Measurements from ENCODE around the gene CDAN1.

CDAN1 gene

DNA sequence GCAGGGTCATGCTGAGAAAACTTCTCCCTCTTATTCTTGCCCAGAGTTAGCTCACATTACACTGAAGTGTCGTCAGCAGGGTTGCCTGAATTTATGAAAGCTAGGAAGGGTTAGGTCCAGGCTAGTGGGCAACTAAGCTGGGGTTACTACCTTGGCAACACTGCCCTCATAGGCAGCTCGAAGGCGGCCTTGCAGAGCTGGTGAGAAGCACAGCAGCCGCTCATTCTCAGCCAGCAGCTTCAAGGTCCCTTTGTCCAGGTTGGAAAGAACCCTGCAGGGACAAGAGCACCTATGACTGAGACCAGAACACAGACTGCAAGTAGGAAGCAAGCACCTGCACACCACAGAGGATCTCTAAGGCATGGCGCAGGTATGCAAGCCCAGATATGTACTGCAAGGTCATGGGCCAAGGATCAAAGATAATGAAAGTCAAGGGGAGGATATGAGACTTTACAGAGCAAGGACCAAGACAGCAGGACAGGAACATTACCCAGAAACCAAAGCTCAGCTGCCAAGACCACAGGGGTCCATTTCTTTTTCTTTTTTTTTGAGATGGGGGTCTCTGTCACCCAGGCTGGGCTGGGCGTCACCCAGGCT, 2.8 kb downstream of the CDAN1 start:
- DNase-seq: no peak

DNA sequence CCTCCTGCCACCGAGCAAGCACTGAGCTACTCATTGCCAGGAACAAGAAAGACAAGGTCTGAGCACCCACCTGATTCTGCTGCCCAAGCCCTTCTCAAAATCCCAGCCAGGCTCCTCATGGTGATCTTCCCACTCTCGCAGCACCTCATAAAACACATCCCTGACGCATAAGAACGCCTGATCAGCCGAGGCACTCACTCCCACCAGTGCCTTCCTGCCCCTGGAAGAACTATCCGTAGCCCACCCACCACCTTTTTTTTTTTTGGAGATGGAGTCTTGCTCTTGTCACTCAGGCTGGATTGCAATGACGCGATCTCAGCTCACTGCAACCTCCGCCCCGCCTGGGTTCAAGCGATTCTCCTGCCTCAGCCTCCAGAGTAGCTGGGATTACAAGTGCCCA, 3.9 kb downstream of the CDAN1 start:
- no peak for DNase-seq

DNA sequence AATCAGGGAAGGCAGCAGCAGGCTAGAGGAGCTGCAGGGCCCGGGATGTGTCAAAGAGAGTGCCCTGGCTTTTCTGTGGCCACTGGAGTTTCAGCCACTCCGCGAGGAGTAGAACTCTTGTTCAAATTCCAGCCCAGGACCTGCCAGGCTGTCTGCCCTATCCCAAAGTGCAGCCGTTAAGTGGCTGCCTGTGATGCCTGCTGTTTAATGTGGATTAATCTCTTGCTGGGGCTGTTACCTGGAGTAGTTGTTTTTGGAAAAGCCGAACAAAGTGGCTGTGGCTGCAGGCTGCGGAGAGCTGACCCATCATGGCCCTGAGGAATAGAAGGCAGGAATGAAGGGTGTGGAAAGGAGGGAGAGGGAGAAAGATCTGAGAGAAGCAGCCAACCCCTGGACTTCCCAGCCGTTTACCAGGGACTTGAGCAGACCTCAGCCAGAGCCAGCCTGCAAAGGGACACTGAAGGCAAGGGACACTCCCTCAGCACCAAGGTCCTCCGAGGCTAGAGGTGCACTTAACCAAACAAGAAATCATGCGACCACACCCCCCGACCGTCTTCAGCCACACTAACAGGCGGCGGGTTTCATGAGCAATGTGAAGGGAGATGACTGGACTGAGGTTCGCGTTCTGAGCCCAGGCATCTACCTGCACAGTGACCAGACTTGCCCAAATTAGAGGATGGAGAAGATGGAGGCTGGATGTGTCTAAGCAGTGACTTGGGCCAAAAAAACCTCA, 4.7 kb downstream of the CDAN1 start:
- DNase-seq: no peak

DNA sequence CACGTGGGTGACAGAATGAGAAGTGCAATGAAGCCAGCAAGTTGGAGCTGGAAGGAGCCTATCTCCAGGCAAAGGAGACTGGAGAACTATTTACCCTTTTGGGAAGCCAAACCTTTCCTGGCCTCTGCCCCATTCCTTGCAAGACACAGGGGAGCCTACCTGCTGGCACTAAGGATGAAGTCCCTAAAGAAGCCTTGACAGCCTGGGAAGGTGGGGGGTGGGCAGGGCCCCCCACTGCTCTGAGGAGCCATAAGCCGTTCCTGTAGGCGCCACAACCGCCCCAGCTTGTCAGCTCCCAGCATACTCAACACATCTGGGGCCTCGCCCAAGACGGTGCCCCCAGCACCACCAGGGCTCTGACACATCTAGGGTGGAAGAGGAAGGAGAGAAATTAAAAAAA, 5.5 kb downstream of the CDAN1 start:
- DNase-seq: no peak

DNA sequence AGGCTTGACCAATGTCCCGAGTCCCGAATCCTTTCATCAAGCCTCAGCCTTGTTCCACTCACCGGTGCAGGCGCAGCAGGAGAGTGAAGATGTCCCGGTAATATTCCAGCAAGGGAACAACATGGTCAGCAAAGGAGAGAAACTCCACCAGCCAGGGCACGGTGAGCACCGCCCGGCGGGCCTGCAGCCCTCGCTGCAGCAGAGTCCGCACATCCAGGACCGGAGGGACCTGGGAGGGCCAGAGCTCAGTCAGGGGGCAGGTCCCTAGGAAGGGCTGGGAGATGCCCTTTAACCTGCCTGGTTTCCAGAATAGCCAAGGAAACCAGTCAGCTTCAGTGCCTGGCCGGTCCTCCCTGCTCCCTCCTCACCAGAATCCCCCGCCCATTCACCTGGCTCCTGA, 6.4 kb downstream of the CDAN1 start:
- DNase-seq: no peak

DNA sequence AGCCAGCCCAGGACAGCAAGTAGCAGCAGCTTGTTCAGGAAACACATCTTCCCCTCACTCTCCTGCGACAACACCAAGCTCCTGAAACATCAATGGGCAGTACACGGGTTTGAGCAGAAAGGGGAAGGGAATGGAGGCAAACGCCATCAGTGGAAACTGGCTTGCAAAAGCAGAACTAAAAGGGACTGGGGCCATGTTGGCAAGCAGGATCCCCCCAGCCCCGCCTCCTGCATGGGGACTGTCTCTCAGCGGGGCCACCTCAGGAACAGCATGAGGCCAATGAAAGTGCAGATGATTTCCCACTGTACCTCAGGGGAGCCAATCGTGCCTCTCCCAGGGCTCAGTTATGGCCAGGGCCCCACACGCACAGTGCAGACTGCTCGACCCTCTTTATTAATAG, 6.8 kb downstream of the CDAN1 start:
- no peak for DNase-seq

DNA sequence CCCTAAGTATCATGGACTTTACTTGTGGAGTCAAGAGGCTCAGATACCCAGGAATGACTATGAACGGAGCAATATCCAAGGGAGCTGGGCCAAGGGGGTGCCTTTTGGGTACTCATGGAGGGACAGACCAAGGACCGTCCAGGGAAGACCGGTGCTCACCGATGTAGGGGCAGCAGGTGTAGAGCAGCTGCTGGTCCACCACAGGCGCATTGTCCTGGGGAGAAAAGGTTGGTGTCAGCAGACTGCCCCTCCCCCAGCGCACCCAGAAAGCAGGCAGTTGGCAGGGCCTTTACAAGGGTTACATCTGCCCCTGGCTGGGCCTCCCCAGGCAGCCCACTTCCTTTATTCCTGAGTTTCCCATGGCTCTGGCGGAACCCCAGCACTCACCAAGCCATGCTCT, 7.5 kb downstream of the CDAN1 start:
- no peak for DNase-seq

DNA sequence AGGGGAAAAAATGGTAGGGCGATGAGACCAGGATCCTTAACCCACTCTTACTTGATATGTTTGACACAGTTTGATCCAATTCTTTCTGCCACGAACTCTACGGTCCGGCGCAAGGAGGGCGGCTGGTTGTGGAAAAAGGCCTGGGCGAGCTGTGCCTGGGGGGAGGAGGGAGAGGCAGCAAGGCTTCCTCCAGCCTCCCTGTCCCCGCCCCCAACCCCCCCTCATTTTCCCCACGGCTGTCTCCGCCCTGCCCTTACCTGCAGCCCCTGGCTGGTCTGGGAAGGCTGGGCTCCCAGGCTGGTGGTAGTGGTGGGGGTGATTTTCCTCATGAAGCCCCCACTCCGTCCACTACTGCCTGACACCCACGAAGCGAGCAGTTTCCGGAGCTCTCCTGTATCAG, 8.0 kb downstream of the CDAN1 start:
- DNase-seq: no peak

DNA sequence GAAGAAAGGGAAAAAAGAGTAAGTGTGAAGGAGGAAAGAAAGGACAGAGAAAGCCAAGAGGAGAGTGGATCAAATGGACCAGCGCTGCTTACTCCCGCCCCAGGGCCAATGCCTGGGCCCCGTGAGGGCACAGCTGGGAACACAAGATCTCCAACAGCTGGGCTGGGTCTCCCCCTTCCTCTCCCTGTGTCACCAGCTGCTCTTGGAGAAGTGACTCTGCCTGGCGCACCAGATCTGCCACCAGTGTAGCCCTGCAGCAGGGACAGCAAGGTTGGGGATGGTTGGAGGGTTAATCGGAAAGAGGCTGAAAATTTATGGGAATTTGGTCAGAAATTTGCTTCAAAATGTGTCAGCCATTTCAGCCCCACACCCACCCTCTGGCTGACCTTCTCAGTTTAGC, 8.4 kb downstream of the CDAN1 start:
- DNase-seq: no peak

DNA sequence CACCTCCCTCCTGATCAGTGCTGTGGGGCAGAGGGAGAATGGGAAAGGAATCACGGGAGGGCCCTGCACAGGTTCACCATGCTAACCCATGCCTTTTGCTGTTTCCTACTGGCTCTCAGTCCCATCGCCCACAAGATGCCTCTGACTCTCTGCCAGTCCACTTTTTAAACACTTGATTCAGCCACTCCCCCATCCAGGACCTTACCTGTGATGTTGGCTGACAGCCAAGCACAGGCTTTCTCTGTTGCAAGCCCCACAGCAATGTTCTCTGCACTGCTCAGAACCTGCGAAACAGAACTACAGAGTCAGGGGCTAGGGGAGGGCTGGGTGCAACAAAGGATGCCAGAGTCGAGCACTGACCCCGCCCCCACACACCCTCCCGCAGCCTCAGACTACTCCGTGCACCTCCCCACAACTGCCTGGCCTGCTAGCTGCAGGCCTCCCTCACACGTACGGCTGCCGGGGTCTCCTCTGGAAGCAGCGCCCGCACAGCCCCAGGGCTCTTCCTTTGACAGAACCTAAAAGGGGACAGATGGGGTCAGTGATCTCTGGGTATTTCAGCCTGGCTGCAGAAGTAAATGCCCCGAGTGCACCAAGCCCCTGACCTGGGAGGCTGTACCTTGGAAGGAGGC, 9.1 kb downstream of the CDAN1 start:
- no peak for DNase-seq

DNA sequence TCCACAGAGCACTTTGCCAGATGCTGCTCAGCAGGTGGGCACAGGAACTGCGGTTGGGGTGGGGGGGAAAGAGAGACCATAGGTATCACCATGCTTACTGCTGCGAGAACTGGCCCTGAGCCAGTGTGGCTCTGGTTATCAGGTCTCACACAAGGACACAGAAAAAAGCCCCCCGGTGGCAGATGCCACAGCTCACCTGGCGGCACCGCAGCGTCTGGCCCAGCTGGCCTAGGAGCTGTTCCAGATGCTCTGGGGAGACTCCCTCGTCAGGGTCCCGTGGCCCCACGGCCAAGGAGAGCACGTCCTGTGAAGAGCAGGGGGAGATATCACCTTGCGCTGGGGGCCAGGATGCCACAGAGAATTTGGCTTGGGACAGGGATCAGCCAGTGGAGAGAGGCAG, 10.8 kb downstream of the CDAN1 start:
- no peak for DNase-seq

DNA sequence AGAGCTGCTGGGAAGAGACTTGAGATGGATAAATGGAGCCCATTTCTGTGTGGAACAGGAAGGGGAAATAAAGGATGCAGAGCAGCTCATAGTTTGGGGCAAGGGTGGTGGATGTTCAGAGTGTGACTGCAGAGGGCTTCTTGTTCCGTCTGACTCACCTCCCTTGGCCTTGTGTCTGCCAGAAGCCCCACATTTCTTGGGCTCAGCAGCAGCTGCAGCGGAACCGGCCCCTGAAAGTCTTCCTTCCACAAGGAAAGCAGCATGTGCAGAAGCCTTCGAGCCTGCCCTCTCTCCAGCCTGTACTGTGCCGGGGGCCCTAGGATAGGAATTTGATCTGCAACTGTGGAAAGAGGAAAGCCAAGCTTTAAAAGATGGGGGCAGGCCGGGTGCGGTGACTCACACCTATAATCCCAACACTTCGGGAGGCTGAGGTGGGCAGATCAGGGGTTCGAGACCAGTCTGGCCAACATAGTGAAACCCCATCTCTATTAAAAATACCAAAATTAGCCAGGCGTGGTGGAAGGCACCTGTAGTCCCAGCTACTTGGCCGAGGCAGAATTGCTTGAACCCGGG, 11.5 kb downstream of the CDAN1 start:
- no peak for DNase-seq

DNA sequence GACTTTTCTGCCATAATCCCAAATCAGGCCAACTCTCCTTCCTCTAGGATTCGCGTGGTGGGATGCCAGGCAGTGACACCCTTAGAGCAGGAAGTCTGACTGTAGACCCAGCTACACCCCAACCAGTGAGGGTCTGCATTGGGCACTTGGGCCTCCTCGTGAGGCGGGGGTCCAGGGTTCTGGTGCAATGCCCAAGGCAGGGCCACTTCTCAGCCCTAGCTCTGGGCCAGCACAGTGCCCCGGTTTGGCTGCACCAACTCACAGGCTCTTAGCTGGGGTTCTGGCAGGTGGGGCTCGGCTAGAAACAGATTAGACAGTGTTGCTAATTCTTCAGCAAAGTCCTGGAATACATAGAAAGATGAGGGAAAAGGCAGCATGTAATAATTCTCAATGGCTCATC, 12.7 kb downstream of the CDAN1 start:
- no peak for DNase-seq

DNA sequence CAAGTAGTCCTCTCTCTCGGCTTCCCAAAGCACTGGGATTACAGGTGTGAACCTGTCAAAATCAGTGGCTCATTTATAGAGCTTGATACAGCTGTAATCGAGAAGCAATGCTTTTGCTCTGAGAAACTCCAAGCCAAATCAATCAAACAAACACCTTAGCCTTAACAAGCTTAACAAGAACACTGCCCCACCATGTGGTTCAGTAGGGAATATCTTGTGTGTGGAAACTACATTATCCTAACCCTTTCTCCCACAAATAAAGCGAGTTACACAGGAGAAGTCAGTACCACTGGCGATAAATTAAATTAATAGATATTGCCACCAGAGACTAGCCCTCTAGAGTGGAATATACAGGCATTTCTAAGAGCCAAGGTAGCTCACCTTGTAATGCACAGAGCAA, 13.9 kb downstream of the CDAN1 start:
- DNase-seq: no peak

DNA sequence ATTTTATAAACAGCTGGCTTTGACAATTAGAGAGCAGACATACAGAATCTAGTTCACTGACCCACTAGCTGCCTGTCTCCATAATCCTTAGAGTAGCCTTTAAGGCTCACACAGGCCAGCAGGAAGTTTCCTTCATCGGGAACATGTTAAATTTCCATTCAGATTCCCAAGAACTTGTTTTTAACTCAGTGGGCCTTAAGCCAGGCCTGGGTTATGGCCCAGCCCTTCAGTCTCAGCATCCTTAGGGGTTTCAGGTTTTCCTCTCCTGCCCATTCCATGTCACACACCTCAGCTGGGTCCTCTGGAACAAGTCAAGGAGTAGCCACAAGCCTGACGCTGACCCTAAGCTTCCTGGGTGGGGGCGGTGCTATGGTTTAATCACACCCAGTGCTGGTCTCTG, 15.0 kb downstream of the CDAN1 start:
- DNase-seq: no peak

DNA sequence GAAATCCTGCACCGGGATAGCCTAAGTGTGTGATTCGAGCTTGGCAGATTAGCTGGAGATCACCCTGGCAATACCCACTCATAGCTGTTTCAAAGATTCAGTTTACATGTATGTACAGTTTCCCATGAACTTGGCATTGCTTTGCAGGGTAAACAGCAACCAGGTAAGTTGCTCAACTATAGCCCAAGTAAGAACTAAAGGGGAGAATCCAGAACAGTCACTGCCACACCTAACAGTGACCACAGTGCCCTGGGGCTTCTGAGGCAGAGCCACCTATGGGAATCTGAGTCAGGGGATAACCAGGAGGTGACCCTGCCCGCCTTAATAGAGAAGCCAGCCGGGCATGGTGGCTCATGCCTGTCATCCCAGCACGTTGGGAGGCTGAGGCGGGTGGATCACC, 15.9 kb downstream of the CDAN1 start:
- DNase-seq: no peak

DNA sequence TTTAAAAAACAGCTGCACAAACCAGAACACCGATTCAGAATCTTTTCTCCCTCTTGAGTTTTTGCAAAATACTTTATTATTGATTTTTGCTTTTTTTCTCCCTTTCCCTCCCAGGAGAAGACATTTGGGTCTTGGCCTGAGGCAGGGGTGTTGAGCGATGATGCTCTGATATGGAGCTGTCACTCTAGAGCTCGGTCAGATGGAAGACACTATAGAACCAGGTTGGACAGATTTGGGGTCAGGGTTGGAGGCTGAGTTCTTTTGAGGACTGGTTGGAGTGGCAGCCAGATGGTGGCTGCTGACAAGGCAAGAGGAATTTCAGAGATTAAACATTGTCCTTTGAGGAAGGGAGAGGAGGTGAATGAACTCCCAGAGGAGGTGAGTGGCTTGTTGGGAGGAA, 16.9 kb downstream of the CDAN1 start:
- no peak for DNase-seq

DNA sequence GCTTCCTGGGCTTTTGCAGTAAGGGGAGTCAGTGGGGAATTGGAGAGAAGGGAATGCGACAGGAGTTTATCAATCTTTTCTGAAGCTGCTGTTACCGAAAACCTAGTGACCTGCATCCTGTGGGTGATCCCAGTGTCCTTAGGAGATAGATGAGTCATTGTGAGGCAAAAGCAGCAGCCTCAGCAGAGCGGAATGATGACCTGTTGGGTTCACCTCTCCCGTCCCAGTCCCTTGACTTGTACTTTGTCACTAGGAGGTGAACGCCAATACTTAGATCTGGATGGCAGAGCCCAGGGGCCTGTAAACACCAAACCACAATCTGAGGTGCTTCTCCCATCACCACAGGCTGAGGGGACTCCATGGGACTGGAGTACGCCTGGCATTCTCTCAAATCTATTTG, 17.9 kb downstream of the CDAN1 start:
- no peak for DNase-seq

DNA sequence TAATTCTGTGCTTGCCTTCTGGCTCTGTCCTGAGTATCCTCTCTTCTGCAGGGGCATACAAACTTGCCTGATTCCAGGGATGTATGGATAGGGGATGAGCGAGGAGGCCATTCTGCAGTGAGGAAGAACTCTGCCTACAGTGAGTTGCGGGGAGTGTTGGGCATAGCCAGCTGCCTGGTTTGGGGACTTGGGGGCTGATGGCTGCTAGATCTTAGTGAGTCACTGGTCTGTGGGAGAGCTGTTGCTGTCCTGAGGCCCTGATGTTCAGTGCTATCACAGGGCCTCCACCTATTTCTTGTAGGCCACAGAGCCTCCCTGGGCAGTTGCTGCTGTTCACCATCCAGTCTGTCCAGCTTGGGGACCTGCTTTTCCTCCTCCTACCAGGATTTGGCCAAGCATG, 20.3 kb downstream of the CDAN1 start:
- no peak for DNase-seq

DNA sequence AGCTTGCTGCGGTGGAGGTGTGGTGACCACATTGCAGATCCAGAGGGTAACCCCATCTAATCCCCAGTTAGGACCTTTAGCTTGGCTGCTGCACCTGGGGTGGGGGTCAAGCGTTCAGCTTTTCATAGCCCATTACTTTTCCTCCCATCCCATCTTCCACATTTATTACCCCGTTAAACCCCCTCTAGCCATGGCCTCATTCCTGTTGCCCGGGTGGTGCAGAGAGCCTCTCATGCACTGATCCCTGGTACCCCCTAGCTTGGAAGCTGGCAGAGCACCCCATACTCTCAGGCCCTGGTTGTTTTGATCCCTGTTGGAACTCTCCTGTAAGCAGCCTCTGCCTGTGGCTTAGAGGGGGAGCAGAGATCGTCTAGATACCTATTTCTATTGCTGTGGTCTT, 20.8 kb downstream of the CDAN1 start:
- DNase-seq: no peak

DNA sequence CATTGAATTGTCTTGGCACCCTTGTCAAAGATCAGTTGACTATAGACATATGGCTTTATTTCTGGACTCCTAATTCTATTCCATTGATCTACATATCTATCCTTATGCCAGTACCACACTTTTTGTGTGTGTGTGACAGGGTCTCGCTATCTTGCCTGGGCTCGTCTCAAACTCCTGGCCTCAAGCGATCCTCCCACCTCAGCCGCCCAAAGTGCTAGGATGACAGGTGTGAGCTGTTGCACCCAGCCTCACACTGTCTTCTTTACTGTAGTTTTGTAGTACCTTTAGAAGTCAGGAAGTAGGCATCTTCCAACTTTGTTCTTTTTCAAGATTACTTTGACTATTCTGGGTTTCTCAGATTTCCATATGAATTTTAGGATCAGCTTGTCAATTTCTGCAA, 24.3 kb downstream of the CDAN1 start:
- DNase-seq: no peak

DNA sequence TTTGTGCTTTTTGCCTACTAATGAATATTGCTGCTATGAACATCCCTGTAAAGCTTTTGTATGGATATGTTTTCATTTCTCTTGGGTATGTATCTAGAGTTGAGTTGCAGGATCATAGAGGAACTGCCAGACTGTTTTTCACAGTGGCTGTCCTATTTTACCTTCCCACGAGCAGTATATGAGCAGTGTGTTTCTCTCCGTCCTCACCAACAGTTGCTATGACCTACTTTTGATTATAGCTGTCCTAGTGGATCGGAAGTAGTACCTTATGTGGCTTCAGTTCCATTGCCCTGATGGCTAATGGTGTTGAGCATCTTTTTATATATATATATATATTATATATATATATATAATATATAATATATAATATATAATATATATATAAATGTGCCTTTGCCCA, 25.2 kb downstream of the CDAN1 start:
- no peak for DNase-seq

DNA sequence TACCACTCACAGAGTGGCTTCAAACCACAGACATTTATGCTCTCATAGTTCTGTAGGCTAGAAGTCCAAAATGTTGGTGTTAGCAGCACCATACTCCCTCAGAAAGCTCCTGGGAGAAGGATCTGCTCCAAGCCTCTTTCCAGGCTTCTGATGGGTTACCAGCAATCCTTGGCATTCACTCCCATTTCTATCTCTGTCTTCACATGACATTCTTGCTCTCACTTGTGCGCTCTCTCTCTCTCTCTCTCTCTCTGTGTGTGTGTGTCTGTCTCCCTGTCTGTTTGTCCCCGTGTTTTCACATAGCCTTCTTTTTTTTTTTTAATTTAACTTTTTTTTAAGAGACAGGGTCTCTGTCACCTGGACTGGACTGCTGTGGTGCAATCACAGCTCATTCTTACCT, 26.3 kb downstream of the CDAN1 start:
- DNase-seq: no peak

DNA sequence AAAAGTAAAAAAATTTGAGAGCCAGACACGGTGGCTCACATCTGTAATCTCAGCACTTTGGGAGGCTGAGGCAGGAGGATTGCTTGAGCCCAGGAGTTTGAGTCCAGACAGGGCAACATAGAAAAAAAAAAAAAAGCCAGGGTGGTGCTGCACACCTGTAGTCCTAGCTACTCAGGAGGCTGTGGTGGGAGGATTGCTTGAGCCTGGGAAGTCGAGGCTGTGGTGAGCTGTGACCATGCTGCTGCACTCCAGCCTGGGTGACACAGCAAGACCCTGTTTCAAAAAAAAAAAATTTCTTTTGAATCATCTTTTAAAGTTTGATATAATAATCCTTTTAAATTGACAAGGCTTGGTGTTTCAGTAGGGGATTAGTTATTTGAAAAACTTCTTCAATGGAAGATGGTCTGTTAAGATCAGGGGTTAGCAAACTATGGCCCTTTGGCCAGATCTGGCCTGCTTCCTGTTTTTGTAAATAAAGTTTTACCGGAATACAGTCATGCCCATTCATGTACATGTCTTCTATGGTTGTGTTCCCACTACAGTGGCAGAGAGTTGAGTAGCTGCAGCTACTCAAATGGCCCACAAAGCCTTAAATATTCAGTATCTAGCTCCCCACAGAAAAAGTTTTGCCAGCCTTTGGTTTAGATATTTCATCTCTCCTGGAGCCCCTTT, 28.9 kb downstream of the CDAN1 start:
- no peak for DNase-seq

Measured in CD4-positive, alpha-beta T cell treated with Interleukin-15 for 1 hour (primary cell).